BJ (cell line): ENCODE results near the gene SUGCT. TPM values are rescaled to one million over a fixed set of nuclear protein-coding genes. Genes with fewer than 3 reads are reported as not detected.

ENCODE experiments used
- CTCF ChIA-PET: fragments of 350-600 bp; formaldehyde crosslinking; extraction: SDS; loops from one replicate; lab custom pipeline; 2021; ENCODE audit warnings: antibody characterized with exemption, inconsistent platforms; lab: Yijun Ruan, JAX
- POLR2A ChIA-PET: fragments of 300-600 bp; sonication (Branson Sonifier 250); formaldehyde crosslinking; extraction: SDS; loops from one replicate; lab custom pipeline; 2021; ENCODE audit warnings: antibody characterized with exemption; lab: Charles Lee
- DNase-seq: peaks from one replicate; pipeline ENCODE4 v3.0.0-alpha.2; 2011; ENCODE audit warnings: low read depth
- H3K27me3 ChIP-seq: 2 replicates; pipeline ENCODE4 v1.6.0; 2011; ENCODE audit warnings: low read length; ENCODE audit not compliant: control insufficient read depth, insufficient read depth
- H3K36me3 ChIP-seq: 2 replicates; pipeline ENCODE4 v1.5.1; 2011; ENCODE audit warnings: low read length; ENCODE audit not compliant: control insufficient read depth, insufficient read depth
- H3K4me3 ChIP-seq: 2 replicates; pipeline ENCODE4 v1.5.1; 2011; ENCODE audit warnings: low read depth, mild to moderate bottlenecking, control low read depth, low read length
- CTCF ChIP-seq: IDR thresholded peaks from 2 replicates; pipeline ENCODE4 v1.5.1; 2011; ENCODE audit warnings: low read depth, mild to moderate bottlenecking, control low read depth, inconsistent platforms, low read length, moderate library complexity; ENCODE audit not compliant: insufficient read depth
- polyA plus RNA-seq: library from polyadenylated mRNA; depleted of rRNA; stranded (reverse); fragments of >200 nt; gene quantifications from 2 replicates; pipeline ENCODE4 v1.2.3, GENCODE V29; 2011; rRNA removed
- small RNA-seq: library from RNA; depleted of rRNA; stranded (forward); fragments of <200 nt; gene quantifications from one replicate; pipeline ENCODE3, GENCODE V24; 2012; ENCODE audit warnings: low replicate concordance, low read depth; ENCODE audit not compliant: insufficient read length

SUGCT gene
- polyA plus RNA-seq, 1 experiment, result 10.6 TPM

GRCh38 chr7:40899636-40900507 lies 765.1 kb downstream of the SUGCT start:
- no peak overlapping the region for H3K4me3 ChIP-seq
- H3K27me3 ChIP-seq, result no peaks in the 10 kb centered on the region
- ChIA-PET CTCF (interaction anchor here (0.9 kb wide), 1 partner anchor 136 kb away, joined by 3 read pairs; no protein-coding TSS in a partner anchor), POLR2A (no interaction called here)
- TF ChIP-seq CTCF, result no peak
- H3K36me3 ChIP-seq, result no peaks in the 10 kb centered on the region
- peak; percentile 71 for DNase-seq

GRCh38 chr7:40903872-40904271 lies 769.1 kb downstream of the SUGCT start:
- H3K27me3 ChIP-seq, result no peaks in the 10 kb centered on the region
- DNase-seq, result no peak
- H3K36me3 ChIP-seq, result no peaks in the 10 kb centered on the region
- ChIA-PET POLR2A (no interaction called here), CTCF (no interaction called here)
- no peak overlapping the region for H3K4me3 ChIP-seq
- TF ChIP-seq CTCF, result no peak

GRCh38 chr7:40907286-40907685 lies 772.5 kb downstream of the SUGCT start:
- no peak overlapping the region for H3K4me3 ChIP-seq
- DNase-seq, result no peak
- CTCF ChIA-PET, result interaction anchor here (0.6 to 0.7 kb wide), 3 partner anchors 96 to 583 kb away, joined by 3 to 4 read pairs (median 3); no protein-coding TSS in a partner anchor
- POLR2A ChIA-PET, result interaction anchor here (0.7 kb wide), 1 partner anchor 315 kb away, joined by 15 read pairs; no protein-coding TSS in a partner anchor
- TF ChIP-seq CTCF, result no peak
- no peaks in the 10 kb centered on the region for H3K36me3 ChIP-seq
- no peaks in the 10 kb centered on the region for H3K27me3 ChIP-seq

GRCh38 chr7:40909346-40909980 lies 774.7 kb downstream of the SUGCT start:
- H3K36me3 ChIP-seq, result no peaks in the 10 kb centered on the region
- no peaks in the 10 kb centered on the region for H3K27me3 ChIP-seq
- POLR2A ChIA-PET, result no interaction called here
- CTCF ChIA-PET, result no interaction called here
- no peak for TF ChIP-seq CTCF
- no peak for DNase-seq
- H3K4me3 ChIP-seq, result no peak overlapping the region

Small RNA genes lying within 50 kb of the gene (small RNA-seq; reads per million reads assigned to genes)
- gene AC006023.1 (not detected), gene AC006023.2 (not detected)

Other genes starting within 250 kb of the SUGCT start
- gene CDK13, start 184.7 kb upstream of the SUGCT start, polyA plus RNA-seq, result 24.1 and 27.3 TPM in 2 replicates
- 13.1 and 22.5 TPM in 2 replicates for gene MPLKIP, start 383 bp upstream of the SUGCT start, polyA plus RNA-seq